K562 (cell line): Measurements from ENCODE around the gene DNM1. TPM values are rescaled to one million over a fixed set of nuclear protein-coding genes. Genes with fewer than 3 reads are reported as not detected.

Experiments used
- ESRRA ChIP-seq: fragments of 450-650 bp; IDR thresholded peaks from 2 replicates; pipeline ENCODE4 v1.6.1; 2014; ENCODE audit warnings: low read depth, mild to moderate bottlenecking, moderate library complexity, borderline replicate concordance
- FOXO4 ChIP-seq: fragments of 450-650 bp; formaldehyde crosslinking; IDR thresholded peaks from 2 replicates; pipeline ENCODE4 v1.4.0; 2020; ENCODE audit warnings: mild to moderate bottlenecking, moderate library complexity
- MIER1 ChIP-seq: fragments of 450-650 bp; IDR thresholded peaks from 2 replicates; pipeline ENCODE4 v1.6.1; 2016; ENCODE audit warnings: antibody characterized with exemption, mild to moderate bottlenecking, low read depth
- POLR2G ChIP-seq: fragments of 200-400 bp; formaldehyde crosslinking; IDR thresholded peaks from 2 replicates; pipeline ENCODE4 v1.6.1; 2017; ENCODE audit warnings: low read depth, mild to moderate bottlenecking, antibody characterized with exemption, low read length, moderate library complexity
- STAG1 ChIP-seq: sonication (generic); formaldehyde crosslinking; IDR thresholded peaks from 2 replicates; pipeline ENCODE4 v1.5.0; 2020; ENCODE audit warnings: missing genetic modification reagents, borderline replicate concordance
- SUPT5H ChIP-seq: fragments of 450-650 bp; IDR thresholded peaks from 2 replicates; pipeline ENCODE4 v1.6.1; 2016
- ZFX ChIP-seq: sonication (generic); formaldehyde crosslinking; IDR thresholded peaks from 2 replicates; pipeline ENCODE4 v1.8.0; 2022; ENCODE audit warnings: mild to moderate bottlenecking, missing genetic modification reagents, moderate library complexity
- ZNF668 ChIP-seq: fragments of 250-450 bp; sonication (Bioruptor Pico); IDR thresholded peaks from 2 replicates; pipeline ENCODE4 v1.8.0; 2022; ENCODE audit warnings: mild to moderate bottlenecking, inconsistent platforms
- polyA plus RNA-seq, 8 experiments: library from polyadenylated mRNA; depleted of rRNA in 4 of 8; stranded (reverse) in 5 of 8; unstranded in 3 of 8; fragments of >200 nt; fragmentation: Nextera tagmentation in 2 of 8; fragmentation: Illumina TruSeq in 1 of 8; extraction: Ambion mirVana in 2 of 8; extraction: Trizol in 1 of 8; gene quantifications; 2 replicates each; pipeline versions ENCODE4 v1.2.1 to v1.2.3, GENCODE V29; 2011 to 2014; ENCODE audit warnings: inconsistent platforms in 1 of 8, missing spikeins in 1 of 8
- total RNA-seq, 7 experiments: library from RNA; depleted of rRNA in 6 of 7; stranded (reverse); fragments of >200 nt in 6 of 7; fragmentation: Illumina TruSeq in 2 of 7; extraction: Trizol in 2 of 7; gene quantifications; 2 replicates each; pipeline versions ENCODE4 v1.2.1 to v1.2.3, GENCODE V29; 2011 to 2021; ENCODE audit warnings: low replicate concordance in 1 of 7
- TF ChIP-seq, protein P1 (sequence below): fragments of 200-600 bp; sonication (generic); IDR thresholded peaks from one replicate; pipeline ENCODE4 v1.6.1; 2012; ENCODE audit warnings: mild to moderate bottlenecking, low read depth, low read length, inconsistent platforms

The DNM1 gene
- total and polyA plus RNA-seq, 9 of the 15 experiments (the other 6 are each of a cell fraction or from before 2014, with no cell fraction given), result 0.39 to 23.1 (median 9.1) TPM

DNA sequence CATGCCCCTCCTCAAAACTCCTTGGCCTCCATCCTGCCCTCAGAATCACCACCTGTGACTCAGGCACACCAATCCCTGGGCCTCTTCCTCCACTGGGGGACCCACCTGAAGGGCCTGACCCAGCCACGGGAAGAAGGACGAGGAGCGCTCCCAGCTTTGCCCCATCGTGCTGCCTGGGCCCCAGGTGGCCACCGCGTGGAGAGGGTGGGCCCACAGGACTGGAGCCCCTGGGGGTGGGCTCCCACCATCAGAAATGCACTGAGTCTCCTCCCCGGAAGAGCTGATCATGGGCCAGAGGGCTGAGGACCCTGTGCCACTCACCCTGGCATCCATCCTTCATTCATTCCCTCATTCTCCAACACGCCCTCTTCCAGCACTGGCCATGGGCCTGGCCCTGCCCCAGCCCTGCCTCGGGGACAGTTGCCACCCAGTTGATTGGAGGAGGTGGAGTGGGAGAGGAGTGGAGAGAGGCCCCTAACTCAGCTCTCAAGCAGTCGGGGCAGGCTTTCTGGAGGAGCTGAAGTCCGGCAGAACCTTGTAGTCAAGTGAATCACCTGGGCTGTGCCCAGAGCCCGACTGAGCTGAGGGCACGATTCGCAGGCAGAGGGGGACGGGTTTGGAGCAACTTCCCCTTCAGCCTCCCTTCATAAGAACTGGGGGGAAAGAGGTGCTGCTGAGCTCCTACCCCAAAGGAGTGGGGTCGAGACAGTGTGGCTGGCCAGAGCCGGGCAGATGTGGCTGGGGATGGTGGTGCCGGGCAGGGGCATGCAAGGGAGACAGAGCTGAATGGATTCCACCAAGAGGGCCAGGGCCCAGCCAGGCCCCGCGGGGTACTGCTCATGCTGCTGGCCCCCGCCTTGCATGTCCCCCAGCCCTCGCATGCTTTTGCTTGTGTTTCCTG lies 29.6 kb downstream of the DNM1 start (continued):
- no peak for TF ChIP-seq ZNF668 (CRISPR knock-in tag)
- peak; percentile 24; the same call in 1 of the 2 replicates for TF ChIP-seq ZFX
- TF ChIP-seq ESRRA, result no peak
- peak; percentile 36; the same call in 1 of the 2 replicates for TF ChIP-seq POLR2G
- TF ChIP-seq STAG1 (CRISPR knock-in tag), result peak; percentile 56
- no peak for TF ChIP-seq SUPT5H
- TF ChIP-seq FOXO4 (CRISPR knock-in tag), result no peak
- no peak for TF ChIP-seq MIER1
- TF ChIP-seq, protein P1, sequence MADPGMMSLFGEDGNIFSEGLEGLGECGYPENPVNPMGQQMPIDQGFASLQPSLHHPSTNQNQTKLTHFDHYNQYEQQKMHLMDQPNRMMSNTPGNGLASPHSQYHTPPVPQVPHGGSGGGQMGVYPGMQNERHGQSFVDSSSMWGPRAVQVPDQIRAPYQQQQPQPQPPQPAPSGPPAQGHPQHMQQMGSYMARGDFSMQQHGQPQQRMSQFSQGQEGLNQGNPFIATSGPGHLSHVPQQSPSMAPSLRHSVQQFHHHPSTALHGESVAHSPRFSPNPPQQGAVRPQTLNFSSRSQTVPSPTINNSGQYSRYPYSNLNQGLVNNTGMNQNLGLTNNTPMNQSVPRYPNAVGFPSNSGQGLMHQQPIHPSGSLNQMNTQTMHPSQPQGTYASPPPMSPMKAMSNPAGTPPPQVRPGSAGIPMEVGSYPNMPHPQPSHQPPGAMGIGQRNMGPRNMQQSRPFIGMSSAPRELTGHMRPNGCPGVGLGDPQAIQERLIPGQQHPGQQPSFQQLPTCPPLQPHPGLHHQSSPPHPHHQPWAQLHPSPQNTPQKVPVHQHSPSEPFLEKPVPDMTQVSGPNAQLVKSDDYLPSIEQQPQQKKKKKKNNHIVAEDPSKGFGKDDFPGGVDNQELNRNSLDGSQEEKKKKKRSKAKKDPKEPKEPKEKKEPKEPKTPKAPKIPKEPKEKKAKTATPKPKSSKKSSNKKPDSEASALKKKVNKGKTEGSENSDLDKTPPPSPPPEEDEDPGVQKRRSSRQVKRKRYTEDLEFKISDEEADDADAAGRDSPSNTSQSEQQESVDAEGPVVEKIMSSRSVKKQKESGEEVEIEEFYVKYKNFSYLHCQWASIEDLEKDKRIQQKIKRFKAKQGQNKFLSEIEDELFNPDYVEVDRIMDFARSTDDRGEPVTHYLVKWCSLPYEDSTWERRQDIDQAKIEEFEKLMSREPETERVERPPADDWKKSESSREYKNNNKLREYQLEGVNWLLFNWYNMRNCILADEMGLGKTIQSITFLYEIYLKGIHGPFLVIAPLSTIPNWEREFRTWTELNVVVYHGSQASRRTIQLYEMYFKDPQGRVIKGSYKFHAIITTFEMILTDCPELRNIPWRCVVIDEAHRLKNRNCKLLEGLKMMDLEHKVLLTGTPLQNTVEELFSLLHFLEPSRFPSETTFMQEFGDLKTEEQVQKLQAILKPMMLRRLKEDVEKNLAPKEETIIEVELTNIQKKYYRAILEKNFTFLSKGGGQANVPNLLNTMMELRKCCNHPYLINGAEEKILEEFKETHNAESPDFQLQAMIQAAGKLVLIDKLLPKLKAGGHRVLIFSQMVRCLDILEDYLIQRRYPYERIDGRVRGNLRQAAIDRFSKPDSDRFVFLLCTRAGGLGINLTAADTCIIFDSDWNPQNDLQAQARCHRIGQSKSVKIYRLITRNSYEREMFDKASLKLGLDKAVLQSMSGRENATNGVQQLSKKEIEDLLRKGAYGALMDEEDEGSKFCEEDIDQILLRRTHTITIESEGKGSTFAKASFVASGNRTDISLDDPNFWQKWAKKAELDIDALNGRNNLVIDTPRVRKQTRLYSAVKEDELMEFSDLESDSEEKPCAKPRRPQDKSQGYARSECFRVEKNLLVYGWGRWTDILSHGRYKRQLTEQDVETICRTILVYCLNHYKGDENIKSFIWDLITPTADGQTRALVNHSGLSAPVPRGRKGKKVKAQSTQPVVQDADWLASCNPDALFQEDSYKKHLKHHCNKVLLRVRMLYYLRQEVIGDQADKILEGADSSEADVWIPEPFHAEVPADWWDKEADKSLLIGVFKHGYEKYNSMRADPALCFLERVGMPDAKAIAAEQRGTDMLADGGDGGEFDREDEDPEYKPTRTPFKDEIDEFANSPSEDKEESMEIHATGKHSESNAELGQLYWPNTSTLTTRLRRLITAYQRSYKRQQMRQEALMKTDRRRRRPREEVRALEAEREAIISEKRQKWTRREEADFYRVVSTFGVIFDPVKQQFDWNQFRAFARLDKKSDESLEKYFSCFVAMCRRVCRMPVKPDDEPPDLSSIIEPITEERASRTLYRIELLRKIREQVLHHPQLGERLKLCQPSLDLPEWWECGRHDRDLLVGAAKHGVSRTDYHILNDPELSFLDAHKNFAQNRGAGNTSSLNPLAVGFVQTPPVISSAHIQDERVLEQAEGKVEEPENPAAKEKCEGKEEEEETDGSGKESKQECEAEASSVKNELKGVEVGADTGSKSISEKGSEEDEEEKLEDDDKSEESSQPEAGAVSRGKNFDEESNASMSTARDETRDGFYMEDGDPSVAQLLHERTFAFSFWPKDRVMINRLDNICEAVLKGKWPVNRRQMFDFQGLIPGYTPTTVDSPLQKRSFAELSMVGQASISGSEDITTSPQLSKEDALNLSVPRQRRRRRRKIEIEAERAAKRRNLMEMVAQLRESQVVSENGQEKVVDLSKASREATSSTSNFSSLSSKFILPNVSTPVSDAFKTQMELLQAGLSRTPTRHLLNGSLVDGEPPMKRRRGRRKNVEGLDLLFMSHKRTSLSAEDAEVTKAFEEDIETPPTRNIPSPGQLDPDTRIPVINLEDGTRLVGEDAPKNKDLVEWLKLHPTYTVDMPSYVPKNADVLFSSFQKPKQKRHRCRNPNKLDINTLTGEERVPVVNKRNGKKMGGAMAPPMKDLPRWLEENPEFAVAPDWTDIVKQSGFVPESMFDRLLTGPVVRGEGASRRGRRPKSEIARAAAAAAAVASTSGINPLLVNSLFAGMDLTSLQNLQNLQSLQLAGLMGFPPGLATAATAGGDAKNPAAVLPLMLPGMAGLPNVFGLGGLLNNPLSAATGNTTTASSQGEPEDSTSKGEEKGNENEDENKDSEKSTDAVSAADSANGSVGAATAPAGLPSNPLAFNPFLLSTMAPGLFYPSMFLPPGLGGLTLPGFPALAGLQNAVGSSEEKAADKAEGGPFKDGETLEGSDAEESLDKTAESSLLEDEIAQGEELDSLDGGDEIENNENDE, result no peak
